ENCODE data around the gene MT1B. TPM values are rescaled to one million over a fixed set of nuclear protein-coding genes. Genes with fewer than 3 reads are reported as not detected.
"Not testable (repeated sequence)": the region's sequence is repeated elsewhere in the genome, so short reads cannot be mapped to it uniquely, and the experiment has no call there.

MT1B gene
- polyA plus RNA-seq, 1 donor from 2014 or later: not detected

- Histone ChIP-seq H3K9me3 (ENCODE audit: low read length) (no peaks in the 10 kb centered on the region), H3K27me3 (ENCODE audit: insufficient read depth, low read depth, low read length) (peaks cover 93% of the 10 kb centered on the region), H3K79me2 (replicated peaks; ENCODE audit: insufficient read depth, low read length) (no peaks in the 10 kb centered on the region), H4K20me1 (ENCODE audit: insufficient read depth) (no peaks in the 10 kb centered on the region), H3F3A (ENCODE audit: insufficient read depth, low read length, poor library complexity, severe bottlenecking) (no peaks in the 10 kb centered on the region), H3K9me2 (ENCODE audit: insufficient read depth, low read length) (no peaks in the 10 kb centered on the region), H3K9ac (ENCODE audit: low read length) (no peak overlapping the region), H3K4me3 (ENCODE audit: low read length) (no peak overlapping the region), H3K4me2 (ENCODE audit: low read length) (no peak overlapping the region), H3K36me3 (ENCODE audit: insufficient read depth, low read length) (no peaks in the 10 kb centered on the region), H3K27ac (ENCODE audit: low read length) (no peak overlapping the region), H2AFZ (ENCODE audit: low read depth, low read length) (no peak overlapping the region)
- TF ChIP-seq EP300 (conservative IDR thresholded peaks at IDR 0.05; ENCODE audit: poor library complexity, severe bottlenecking) (no peak), POLR2AphosphoS5 (IDR thresholded peaks at IDR 0.05) (no peak), TAF1 (IDR thresholded peaks at IDR 0.05; ENCODE audit: low read depth) (no peak), RAD21 (conservative IDR thresholded peaks at IDR 0.05) (no peak), EZH2 (IDR thresholded peaks at IDR 0.05; ENCODE audit: borderline replicate concordance, insufficient read depth, low read length, poor library complexity, severe bottlenecking) (no peak), REST (IDR thresholded peaks at IDR 0.05; ENCODE audit: borderline replicate concordance) (no peak), SMC3 (conservative IDR thresholded peaks at IDR 0.05; ENCODE audit: poor library complexity) (no peak)
- TF ChIP-seq, protein P1, sequence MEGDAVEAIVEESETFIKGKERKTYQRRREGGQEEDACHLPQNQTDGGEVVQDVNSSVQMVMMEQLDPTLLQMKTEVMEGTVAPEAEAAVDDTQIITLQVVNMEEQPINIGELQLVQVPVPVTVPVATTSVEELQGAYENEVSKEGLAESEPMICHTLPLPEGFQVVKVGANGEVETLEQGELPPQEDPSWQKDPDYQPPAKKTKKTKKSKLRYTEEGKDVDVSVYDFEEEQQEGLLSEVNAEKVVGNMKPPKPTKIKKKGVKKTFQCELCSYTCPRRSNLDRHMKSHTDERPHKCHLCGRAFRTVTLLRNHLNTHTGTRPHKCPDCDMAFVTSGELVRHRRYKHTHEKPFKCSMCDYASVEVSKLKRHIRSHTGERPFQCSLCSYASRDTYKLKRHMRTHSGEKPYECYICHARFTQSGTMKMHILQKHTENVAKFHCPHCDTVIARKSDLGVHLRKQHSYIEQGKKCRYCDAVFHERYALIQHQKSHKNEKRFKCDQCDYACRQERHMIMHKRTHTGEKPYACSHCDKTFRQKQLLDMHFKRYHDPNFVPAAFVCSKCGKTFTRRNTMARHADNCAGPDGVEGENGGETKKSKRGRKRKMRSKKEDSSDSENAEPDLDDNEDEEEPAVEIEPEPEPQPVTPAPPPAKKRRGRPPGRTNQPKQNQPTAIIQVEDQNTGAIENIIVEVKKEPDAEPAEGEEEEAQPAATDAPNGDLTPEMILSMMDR (IDR thresholded peaks at IDR 0.05; ENCODE audit: poor library complexity, severe bottlenecking): no peak
Measured at GRCh38 chr16:56669840-56670619, 18.3 kb downstream of the MT1B start.

- no peak overlapping the region for H3K9ac ChIP-seq (ENCODE audit: low read length)
- H3K27ac ChIP-seq (ENCODE audit: low read length): no peak overlapping the region
- no peaks in the 10 kb centered on the region for H3K9me3 ChIP-seq (ENCODE audit: low read length)
- H3K79me2 ChIP-seq (replicated peaks; ENCODE audit: insufficient read depth, low read length): no peaks in the 10 kb centered on the region
- no peaks in the 10 kb centered on the region for H3F3A ChIP-seq (ENCODE audit: insufficient read depth, low read length, poor library complexity, severe bottlenecking)
- H3K36me3 ChIP-seq (ENCODE audit: insufficient read depth, low read length): no peaks in the 10 kb centered on the region
- no peaks in the 10 kb centered on the region for H4K20me1 ChIP-seq (ENCODE audit: insufficient read depth)
- TF ChIP-seq REST (IDR thresholded peaks at IDR 0.05; ENCODE audit: borderline replicate concordance) (no peak), POLR2AphosphoS5 (IDR thresholded peaks at IDR 0.05) (no peak), TAF1 (IDR thresholded peaks at IDR 0.05; ENCODE audit: low read depth) (no peak), SMC3 (conservative IDR thresholded peaks at IDR 0.05; ENCODE audit: poor library complexity) (no peak), EZH2 (IDR thresholded peaks at IDR 0.05; ENCODE audit: borderline replicate concordance, insufficient read depth, low read length, poor library complexity, severe bottlenecking) (no peak)
- TF ChIP-seq, protein P1 (IDR thresholded peaks at IDR 0.05; ENCODE audit: poor library complexity, severe bottlenecking): no peak
- no peak overlapping the region for H3K4me3 ChIP-seq (ENCODE audit: low read length)
- H3K27me3 ChIP-seq (ENCODE audit: insufficient read depth, low read depth, low read length): peaks cover 93% of the 10 kb centered on the region
- H3K4me2 ChIP-seq (ENCODE audit: low read length): no peak overlapping the region
- H3K9me2 ChIP-seq (ENCODE audit: insufficient read depth, low read length): no peaks in the 10 kb centered on the region
- no peak overlapping the region for H2AFZ ChIP-seq (ENCODE audit: low read depth, low read length)
Measured at GRCh38 chr16:56670620-56670934, 18.9 kb downstream of the MT1B start.

DNA sequence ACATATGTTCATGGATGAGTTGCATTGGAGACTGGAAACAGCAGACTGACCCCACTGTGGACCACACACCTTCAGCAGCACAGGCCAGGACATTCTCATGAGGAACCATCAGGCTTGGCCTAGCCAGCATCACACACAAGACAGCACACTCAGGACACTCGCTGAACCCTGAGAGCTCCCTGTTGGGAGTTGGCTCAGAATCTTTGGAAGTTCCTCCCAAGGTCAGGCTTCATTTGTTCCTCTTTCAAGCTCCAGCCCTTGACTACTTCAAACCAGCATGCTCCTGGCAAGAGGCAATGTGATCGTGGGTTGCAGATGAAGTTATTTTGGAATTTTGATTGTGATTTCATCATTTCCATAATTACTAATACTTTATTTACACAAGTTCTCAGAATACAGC lies 20.0 kb downstream of the MT1B start:
- H3K27me3 ChIP-seq (ENCODE audit: insufficient read depth, low read depth, low read length): peaks cover 93% of the 10 kb centered on the region
- not testable (repeated sequence) for H3K36me3 ChIP-seq (ENCODE audit: insufficient read depth, low read length); H3K9me2 ChIP-seq (ENCODE audit: insufficient read depth, low read length); H3K79me2 ChIP-seq (replicated peaks; ENCODE audit: insufficient read depth, low read length); H2AFZ ChIP-seq (ENCODE audit: low read depth, low read length); H3K4me3 ChIP-seq (ENCODE audit: low read length); H3K9me3 ChIP-seq (ENCODE audit: low read length); H3K4me2 ChIP-seq (ENCODE audit: low read length); H3K9ac ChIP-seq (ENCODE audit: low read length); H3F3A ChIP-seq (ENCODE audit: insufficient read depth, low read length, poor library complexity, severe bottlenecking); H4K20me1 ChIP-seq (ENCODE audit: insufficient read depth); H3K27ac ChIP-seq (ENCODE audit: low read length)
